ENCODE results near the gene LITAF.
A peak's percentile ranks its signal among the peaks of the same experiment; 100 is the strongest.

LITAF gene

DNA sequence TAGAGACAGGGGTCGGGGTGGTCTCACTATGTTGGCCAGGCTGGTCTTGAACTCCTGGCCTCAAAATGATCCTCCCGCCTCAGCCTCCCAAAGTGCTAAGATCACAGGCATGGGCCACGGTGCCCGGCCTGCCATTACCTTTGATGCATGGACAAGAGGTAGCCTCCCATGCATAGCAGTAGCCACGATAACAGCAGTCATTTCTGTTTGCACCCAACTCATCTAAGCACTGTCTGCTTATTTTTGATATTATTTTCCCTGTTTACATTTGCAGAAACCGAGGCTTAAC is 44.0 kb upstream of the LITAF start:
- H3K4me3 ChIP-seq (replicated peaks; ENCODE audit: insufficient read depth, low read length): no peak overlapping the region
- H3K27ac ChIP-seq (replicated peaks): no peak overlapping the region
- TF ChIP-seq REST (IDR thresholded peaks at IDR 0.05; ENCODE audit: insufficient replicate concordance, low read depth) (no peak), SPI1 (IDR thresholded peaks at IDR 0.05; ENCODE audit: borderline replicate concordance, low read depth) (no peak), GABPA (IDR thresholded peaks at IDR 0.05; ENCODE audit: low read depth) (no peak), POLR2AphosphoS5 (IDR thresholded peaks at IDR 0.05; ENCODE audit: low read depth) (no peak), CTCF (IDR thresholded peaks at IDR 0.05; ENCODE audit: insufficient read depth, low read length) (no peak)
- DNase-seq (ENCODE audit: low read depth in 1 of 2, low spot score in 1 of 2): no peak
- no peaks in the 10 kb centered on the region for H3K27me3 ChIP-seq (ENCODE audit: insufficient read depth, poor library complexity, severe bottlenecking)

- DNase-seq (ENCODE audit: low read depth in 1 of 2, low spot score in 1 of 2): peak in 1 of 2 experiments; percentile 65
- TF ChIP-seq SPI1 (IDR thresholded peaks at IDR 0.05; ENCODE audit: borderline replicate concordance, low read depth) (no peak), POLR2AphosphoS5 (IDR thresholded peaks at IDR 0.05; ENCODE audit: low read depth) (no peak), CTCF (IDR thresholded peaks at IDR 0.05; ENCODE audit: insufficient read depth, low read length) (no peak), REST (IDR thresholded peaks at IDR 0.05; ENCODE audit: insufficient replicate concordance, low read depth) (no peak), GABPA (IDR thresholded peaks at IDR 0.05; ENCODE audit: low read depth) (no peak)
- H3K27ac ChIP-seq (replicated peaks): peak overlapping the region; percentile 43
- H3K27me3 ChIP-seq (ENCODE audit: insufficient read depth, poor library complexity, severe bottlenecking): no peaks in the 10 kb centered on the region
- H3K4me3 ChIP-seq (replicated peaks; ENCODE audit: insufficient read depth, low read length): no peak overlapping the region
Observed at GRCh38 chr16:11630046-11630767, 43.5 kb upstream of the LITAF start.

- DNase-seq (ENCODE audit: low read depth in 1 of 2, low spot score in 1 of 2): peak; percentile 78 to 89
- H3K27ac ChIP-seq (replicated peaks): peak overlapping the region; percentile 43
Observed at GRCh38 chr16:11629071-11630030, 42.6 kb upstream of the LITAF start.

More at GRCh38 chr16:11629071-11630030, 42.6 kb upstream of the LITAF start:
- no peaks in the 10 kb centered on the region for H3K27me3 ChIP-seq (ENCODE audit: insufficient read depth, poor library complexity, severe bottlenecking)
- no peak overlapping the region for H3K4me3 ChIP-seq (replicated peaks; ENCODE audit: insufficient read depth, low read length)
- TF ChIP-seq GABPA (IDR thresholded peaks at IDR 0.05; ENCODE audit: low read depth) (peak; percentile 46; the same call in 1 of the 2 replicates), SPI1 (IDR thresholded peaks at IDR 0.05; ENCODE audit: borderline replicate concordance, low read depth) (peak; percentile 50; the same call in 1 of the 2 replicates), CTCF (IDR thresholded peaks at IDR 0.05; ENCODE audit: insufficient read depth, low read length) (no peak), POLR2AphosphoS5 (IDR thresholded peaks at IDR 0.05; ENCODE audit: low read depth) (peak; percentile 98)
